Measurements from ENCODE around the gene TXNIP. TPM values are rescaled to one million over a fixed set of nuclear protein-coding genes. Genes with fewer than 3 reads are reported as not detected.
A peak's percentile ranks its signal among the peaks of the same experiment; 100 is the strongest.

Gene TXNIP
- total and polyA plus RNA-seq, 2 donors from 2014 or later = 356 to 1,197 TPM

DNA sequence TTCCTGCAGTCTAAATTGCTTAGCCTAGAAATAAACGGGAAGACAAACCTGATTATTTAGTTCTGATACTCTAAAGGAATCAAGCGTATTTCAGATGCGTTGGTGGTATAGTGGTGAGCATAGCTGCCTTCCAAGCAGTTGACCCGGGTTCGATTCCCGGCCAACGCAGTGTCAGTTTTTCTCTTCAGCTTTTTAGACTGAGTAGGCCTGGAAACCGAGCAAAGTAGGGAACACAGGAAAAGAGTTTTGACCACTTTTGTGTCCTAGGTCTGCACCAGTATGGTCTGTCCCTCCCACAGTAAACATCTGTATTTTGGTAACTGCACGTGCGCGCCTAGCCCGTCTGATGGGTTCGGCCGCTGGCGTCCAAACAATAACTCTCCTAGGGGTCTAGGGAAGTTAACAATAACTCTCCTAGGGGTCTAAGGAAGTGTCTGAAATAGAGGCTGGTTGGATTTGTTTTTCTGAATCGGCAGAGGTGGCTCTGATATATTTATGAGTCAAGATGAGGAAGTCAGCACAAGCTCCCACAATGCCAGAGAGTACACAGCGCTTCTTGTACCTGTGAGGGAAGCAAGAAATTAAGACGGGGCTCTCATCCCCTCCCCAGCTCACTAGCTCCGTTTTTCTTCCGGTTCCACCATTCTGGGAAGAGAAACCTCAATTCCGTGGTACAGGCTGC is 40.7 kb upstream of the TXNIP start:
- intact Hi-C loops (cut with DNase I) = no loop called here
- FAIRE-seq = no peak
- DNase-seq = peak; percentile 86 to 98 (median 92)

DNA sequence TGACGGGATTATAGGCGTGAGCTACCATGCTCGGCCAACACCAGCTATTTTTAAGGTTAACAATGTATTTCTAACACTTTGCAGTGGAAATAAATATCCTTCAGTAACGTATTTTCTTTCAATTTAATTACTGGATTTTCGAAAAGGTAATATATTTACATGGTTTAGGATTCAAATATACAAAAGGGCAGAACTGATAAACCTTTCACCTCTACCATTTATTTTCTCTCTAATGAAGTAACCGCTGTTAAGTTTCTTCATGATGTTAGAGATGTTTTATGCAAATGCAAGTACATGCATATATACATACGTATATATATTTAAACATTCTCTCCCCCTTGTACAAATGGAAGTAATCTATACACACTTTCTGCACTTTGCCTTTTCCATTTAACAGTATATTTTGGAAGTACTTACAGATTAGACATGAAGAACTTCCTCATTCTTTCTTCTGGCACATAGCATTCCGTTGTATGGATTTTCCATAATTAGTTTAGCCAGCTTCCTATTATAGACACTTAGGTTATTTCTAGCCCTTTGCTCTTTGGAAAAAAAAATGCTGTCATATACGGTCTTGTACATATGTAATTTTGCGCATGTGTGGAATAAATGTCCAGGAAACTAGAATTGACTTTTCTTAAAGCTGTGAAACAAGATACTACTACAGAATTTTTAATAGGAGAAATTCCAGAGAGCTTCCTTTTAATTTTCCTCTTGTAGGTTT is 40.0 kb upstream of the TXNIP start:
- H3K9me3 ChIP-seq (ENCODE audit: control insufficient read depth in 2 of 3, insufficient read depth in 1 of 3, low read length in 3 of 3) = no peaks in the 10 kb centered on the region
- TF ChIP-seq, protein P1, sequence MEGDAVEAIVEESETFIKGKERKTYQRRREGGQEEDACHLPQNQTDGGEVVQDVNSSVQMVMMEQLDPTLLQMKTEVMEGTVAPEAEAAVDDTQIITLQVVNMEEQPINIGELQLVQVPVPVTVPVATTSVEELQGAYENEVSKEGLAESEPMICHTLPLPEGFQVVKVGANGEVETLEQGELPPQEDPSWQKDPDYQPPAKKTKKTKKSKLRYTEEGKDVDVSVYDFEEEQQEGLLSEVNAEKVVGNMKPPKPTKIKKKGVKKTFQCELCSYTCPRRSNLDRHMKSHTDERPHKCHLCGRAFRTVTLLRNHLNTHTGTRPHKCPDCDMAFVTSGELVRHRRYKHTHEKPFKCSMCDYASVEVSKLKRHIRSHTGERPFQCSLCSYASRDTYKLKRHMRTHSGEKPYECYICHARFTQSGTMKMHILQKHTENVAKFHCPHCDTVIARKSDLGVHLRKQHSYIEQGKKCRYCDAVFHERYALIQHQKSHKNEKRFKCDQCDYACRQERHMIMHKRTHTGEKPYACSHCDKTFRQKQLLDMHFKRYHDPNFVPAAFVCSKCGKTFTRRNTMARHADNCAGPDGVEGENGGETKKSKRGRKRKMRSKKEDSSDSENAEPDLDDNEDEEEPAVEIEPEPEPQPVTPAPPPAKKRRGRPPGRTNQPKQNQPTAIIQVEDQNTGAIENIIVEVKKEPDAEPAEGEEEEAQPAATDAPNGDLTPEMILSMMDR (IDR thresholded peaks at IDR 0.05; ENCODE audit: borderline replicate concordance, extremely low read depth, insufficient read depth) = no peak
- peaks cover 0 to 3% (median 3%) of the 10 kb centered on the region in 3 donors for H3K4me1 ChIP-seq (ENCODE audit: control insufficient read depth in 2 of 3, insufficient read depth in 2 of 3, low read depth in 1 of 3, low read length in 3 of 3)
- no peaks in the 10 kb centered on the region for H3K36me3 ChIP-seq (ENCODE audit: control insufficient read depth in 2 of 3, insufficient read depth in 3 of 3, low read length in 3 of 3)
- peak overlapping the region in 1 of 2 donors; percentile 88 for H3K27ac ChIP-seq (ENCODE audit: low read depth in 2 of 2, low read length in 2 of 2)
- intact Hi-C loops (cut with DNase I) = no loop called here
- DNase-seq (peak in 1 of 5 donors; percentile 76), FAIRE-seq (no peak)
- H3K4me3 ChIP-seq (ENCODE audit: low read length in 3 of 3) = peak overlapping the region in 2 of 3 donors; percentile 87 to 95
- no peaks in the 10 kb centered on the region for H3K27me3 ChIP-seq (ENCODE audit: control insufficient read depth, insufficient read depth, low read length)
- peak overlapping the region in 2 of 3 donors; percentile 19 to 91 for H3K9ac ChIP-seq (ENCODE audit: low read length in 3 of 3)

More for the DNA sequence above, 40.7 kb upstream of the TXNIP start:
- Histone ChIP-seq H3K27ac (ENCODE audit: low read depth in 2 of 2, low read length in 2 of 2) (peak overlapping the region; percentile 75 to 88), H3K9me3 (ENCODE audit: control insufficient read depth in 2 of 3, insufficient read depth in 1 of 3, low read length in 3 of 3) (no peaks in the 10 kb centered on the region), H3K4me3 (ENCODE audit: low read length in 3 of 3) (peak overlapping the region; percentile 75 to 95 (median 87)), H3K9ac (ENCODE audit: low read length in 3 of 3) (peak overlapping the region; percentile 66 to 91 (median 76)), H3K27me3 (ENCODE audit: control insufficient read depth, insufficient read depth, low read length) (no peaks in the 10 kb centered on the region), H3K4me1 (ENCODE audit: control insufficient read depth in 2 of 3, insufficient read depth in 2 of 3, low read depth in 1 of 3, low read length in 3 of 3) (peaks cover 0 to 3% (median 3%) of the 10 kb centered on the region in 3 donors), H3K36me3 (ENCODE audit: control insufficient read depth in 2 of 3, insufficient read depth in 3 of 3, low read length in 3 of 3) (no peaks in the 10 kb centered on the region)
- TF ChIP-seq, protein P1 (IDR thresholded peaks at IDR 0.05; ENCODE audit: borderline replicate concordance, extremely low read depth, insufficient read depth) = no peak

DNA sequence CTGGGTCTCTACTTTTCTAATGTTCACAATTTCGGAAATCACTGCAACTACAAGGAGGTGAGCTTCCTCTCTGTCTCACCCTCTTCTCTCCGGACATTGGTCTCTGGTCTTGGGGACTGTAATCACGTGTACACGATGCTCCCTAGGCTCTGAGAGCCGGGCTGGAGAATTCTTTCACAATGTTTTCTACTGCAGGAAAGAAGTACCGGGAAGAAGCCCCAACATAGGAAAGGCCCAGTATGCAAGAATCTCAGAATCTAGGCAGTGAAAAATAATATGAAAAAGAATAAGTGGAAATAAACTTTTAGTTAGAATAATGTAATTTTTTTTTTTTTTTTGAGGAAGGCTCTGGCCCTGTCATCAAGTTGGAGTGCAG is 38.7 kb upstream of the TXNIP start:
- Histone ChIP-seq H3K4me1 (ENCODE audit: control insufficient read depth in 2 of 3, insufficient read depth in 2 of 3, low read depth in 1 of 3, low read length in 3 of 3) (peaks cover 0 to 3% (median 3%) of the 10 kb centered on the region in 3 donors), H3K27ac (ENCODE audit: low read depth in 2 of 2, low read length in 2 of 2) (no peak overlapping the region), H3K9ac (ENCODE audit: low read length in 3 of 3) (peak overlapping the region in 1 of 3 donors; percentile 21), H3K36me3 (ENCODE audit: control insufficient read depth in 2 of 3, insufficient read depth in 3 of 3, low read length in 3 of 3) (no peaks in the 10 kb centered on the region), H3K9me3 (ENCODE audit: control insufficient read depth in 2 of 3, insufficient read depth in 1 of 3, low read length in 3 of 3) (no peaks in the 10 kb centered on the region), H3K4me3 (ENCODE audit: low read length in 3 of 3) (peak overlapping the region; percentile 29 to 87 (median 79)), H3K27me3 (ENCODE audit: control insufficient read depth, insufficient read depth, low read length) (no peaks in the 10 kb centered on the region)
- intact Hi-C loops (cut with DNase I) = no loop called here
- FAIRE-seq (no peak), DNase-seq (peak in 1 of 5 donors; percentile 58)
- TF ChIP-seq, protein P1 (IDR thresholded peaks at IDR 0.05; ENCODE audit: borderline replicate concordance, extremely low read depth, insufficient read depth) = no peak

All from kidney (tissue), 14 donors.